HEK293 (cell line): ENCODE data around the gene CDRT4.

Source experiments
- CTCF ChIA-PET: fragments of 350-600 bp; formaldehyde crosslinking; extraction: SDS; loops from one replicate; lab custom pipeline; 2021; ENCODE audit warnings: antibody characterized with exemption; lab: Yijun Ruan, JAX
- POLR2A ChIA-PET: fragments of 300-600 bp; formaldehyde crosslinking; extraction: SDS; loops from one replicate; lab custom pipeline; 2020; ENCODE audit warnings: antibody characterized with exemption, inconsistent platforms; lab: Yijun Ruan, JAX
- H3K27ac ChIP-seq: fragments of 200-500 bp; sonication (Bioruptor generic); 2 replicates; pipeline ENCODE4 v1.5.1; 2014; ENCODE audit warnings: low read depth, low read length, control low read depth, inconsistent platforms; ENCODE audit errors: extremely low read depth
- H3K36me3 ChIP-seq, 2 experiments: fragments of 200-500 bp in 1 of 2; sonication (Bioruptor generic) in 1 of 2; 1 replicate in 1 of 2; 2 replicates in 1 of 2; pipeline ENCODE4 v1.5.1; 2014 to 2017; ENCODE audit warnings: inconsistent platforms in 2 of 2, low read length in 2 of 2; ENCODE audit not compliant: control insufficient read depth in 2 of 2, insufficient read depth in 1 of 2
- H3K4me1 ChIP-seq: fragments of 200-500 bp; sonication (Bioruptor generic); 2 replicates; pipeline ENCODE4 v1.5.1; 2014; ENCODE audit warnings: mild to moderate bottlenecking, low read length, inconsistent platforms; ENCODE audit not compliant: control insufficient read depth, insufficient read depth
- H3K4me3 ChIP-seq: 2 replicates; pipeline ENCODE4 v1.5.1; 2011; ENCODE audit warnings: low read depth, mild to moderate bottlenecking, control low read depth, low read length, moderate library complexity
- H3K9me3 ChIP-seq: fragments of 200-500 bp; sonication (Bioruptor generic); 2 replicates; pipeline ENCODE4 v1.5.1; 2014; ENCODE audit warnings: low read depth, low read length, inconsistent platforms; ENCODE audit not compliant: control insufficient read depth, insufficient read depth
- GLIS1 ChIP-seq: fragments of 450-650 bp; formaldehyde crosslinking; IDR thresholded peaks from 2 replicates; pipeline ENCODE4 v1.5.1; 2016; ENCODE audit warnings: missing biosample characterization, missing genetic modification characterization
- HOXC10 ChIP-seq: sonication (generic); formaldehyde crosslinking; IDR thresholded peaks from 2 replicates; pipeline ENCODE4 v1.8.1; 2023; ENCODE audit warnings: mild to moderate bottlenecking, missing genetic modification reagents
- KLF16 ChIP-seq: fragments of 450-650 bp; formaldehyde crosslinking; IDR thresholded peaks from 2 replicates; pipeline ENCODE4 v1.5.1; 2017; ENCODE audit warnings: missing biosample characterization, missing genetic modification characterization
- KLF9 ChIP-seq: fragments of 450-650 bp; formaldehyde crosslinking; IDR thresholded peaks from 2 replicates; pipeline ENCODE4 v1.5.1; 2016; ENCODE audit warnings: missing biosample characterization, missing genetic modification characterization, low read depth
- MEIS1 ChIP-seq: sonication (generic); formaldehyde crosslinking; IDR thresholded peaks from 2 replicates; pipeline ENCODE4 v1.8.1; 2022; ENCODE audit warnings: missing genetic modification reagents, mild to moderate bottlenecking, borderline replicate concordance
- MZF1 ChIP-seq: fragments of 450-650 bp; formaldehyde crosslinking; IDR thresholded peaks from 2 replicates; pipeline ENCODE4 v1.5.1; 2017; ENCODE audit warnings: missing biosample characterization, missing genetic modification characterization, borderline replicate concordance
- PRDM6 ChIP-seq: fragments of 450-650 bp; formaldehyde crosslinking; IDR thresholded peaks from 2 replicates; pipeline ENCODE4 v1.5.1; 2017; ENCODE audit warnings: missing biosample characterization, missing genetic modification characterization
- YY2 ChIP-seq: fragments of 450-650 bp; formaldehyde crosslinking; IDR thresholded peaks from 2 replicates; pipeline ENCODE4 v1.5.1; 2016; ENCODE audit warnings: missing biosample characterization, missing genetic modification characterization
- ZBTB44 ChIP-seq: fragments of 450-650 bp; IDR thresholded peaks from 2 replicates; pipeline ENCODE4 v1.5.1; 2018; ENCODE audit warnings: missing biosample characterization, mild to moderate bottlenecking, missing genetic modification characterization
- ZFP37 ChIP-seq: fragments of 450-650 bp; formaldehyde crosslinking; IDR thresholded peaks from 2 replicates; pipeline ENCODE4 v1.5.1; 2016; ENCODE audit warnings: missing biosample characterization, missing genetic modification characterization
- ZNF133 ChIP-seq: fragments of 450-650 bp; formaldehyde crosslinking; IDR thresholded peaks from 2 replicates; pipeline ENCODE4 v1.5.1; 2016; ENCODE audit warnings: missing biosample characterization, missing genetic modification characterization
- ZNF146 ChIP-seq: fragments of 450-650 bp; formaldehyde crosslinking; IDR thresholded peaks from 2 replicates; pipeline ENCODE4 v1.5.1; 2016; ENCODE audit warnings: missing biosample characterization, missing genetic modification characterization
- ZNF157 ChIP-seq: fragments of 450-650 bp; formaldehyde crosslinking; IDR thresholded peaks from 2 replicates; pipeline ENCODE4 v1.5.1; 2016; ENCODE audit warnings: missing biosample characterization, missing genetic modification characterization
- ZNF174 ChIP-seq: fragments of 450-650 bp; formaldehyde crosslinking; IDR thresholded peaks from 2 replicates; pipeline ENCODE4 v1.5.0; 2017; ENCODE audit warnings: missing biosample characterization, mild to moderate bottlenecking, missing genetic modification characterization
- ZNF221 ChIP-seq: fragments of 450-650 bp; formaldehyde crosslinking; IDR thresholded peaks from 2 replicates; pipeline ENCODE4 v1.5.1; 2017; ENCODE audit warnings: missing biosample characterization, missing genetic modification characterization, borderline replicate concordance
- ZNF23 ChIP-seq: fragments of 450-650 bp; formaldehyde crosslinking; IDR thresholded peaks from 2 replicates; pipeline ENCODE4 v1.5.1; 2016; ENCODE audit warnings: missing biosample characterization, missing genetic modification characterization, borderline replicate concordance
- ZNF354C ChIP-seq: fragments of 450-650 bp; formaldehyde crosslinking; IDR thresholded peaks from 2 replicates; pipeline ENCODE4 v1.5.1; 2016; ENCODE audit warnings: missing biosample characterization, missing genetic modification characterization, low read depth, borderline replicate concordance
- ZNF398 ChIP-seq: fragments of 450-650 bp; formaldehyde crosslinking; IDR thresholded peaks from 2 replicates; pipeline ENCODE4 v1.5.1; 2017; ENCODE audit warnings: missing biosample characterization, missing genetic modification characterization
- ZNF488 ChIP-seq: fragments of 450-650 bp; formaldehyde crosslinking; IDR thresholded peaks from 2 replicates; pipeline ENCODE4 v1.5.1; 2016; ENCODE audit warnings: missing biosample characterization, missing genetic modification characterization
- ZNF501 ChIP-seq: fragments of 450-650 bp; formaldehyde crosslinking; IDR thresholded peaks from 2 replicates; pipeline ENCODE4 v1.5.1; 2016; ENCODE audit warnings: missing biosample characterization, missing genetic modification characterization
- ZNF610 ChIP-seq: fragments of 450-650 bp; formaldehyde crosslinking; IDR thresholded peaks from 2 replicates; pipeline ENCODE4 v1.5.1; 2016; ENCODE audit warnings: missing biosample characterization, missing genetic modification characterization, borderline replicate concordance
- ZXDB ChIP-seq: fragments of 450-650 bp; formaldehyde crosslinking; IDR thresholded peaks from 2 replicates; pipeline ENCODE4 v1.5.1; 2016; ENCODE audit warnings: missing biosample characterization, missing genetic modification characterization

CDRT4 gene

GRCh38 chr17:15496735-15497670 is 29.6 kb upstream of the CDRT4 start:
- Histone ChIP-seq H3K4me3 (no peak overlapping the region), H3K36me3 (peaks cover 0 to 39% of the 10 kb centered on the region in 2 experiments), H3K9me3 (no peaks in the 10 kb centered on the region), H3K4me1 (no peaks in the 10 kb centered on the region), H3K27ac (no peak overlapping the region)
- TF ChIP-seq ZNF221 (tag by site-specific recombination) (no peak), KLF9 (tag by site-specific recombination) (no peak), ZNF23 (tag by site-specific recombination) (no peak), GLIS1 (tag by site-specific recombination) (no peak), ZBTB44 (no peak), MEIS1 (CRISPR knock-in tag) (no peak)
- CTCF ChIA-PET: interaction anchor here (1.0 kb wide), 1 partner anchor 51 kb away, joined by 5 read pairs; no protein-coding TSS in a partner anchor
- POLR2A ChIA-PET: no interaction called here

- CTCF ChIA-PET: interaction anchor here (0.6 to 2.1 kb wide), 6 partner anchors 9 to 236 kb away, joined by 3 to 12 read pairs (median 3); no protein-coding TSS in a partner anchor
- Histone ChIP-seq H3K4me3 (no peak overlapping the region), H3K4me1 (no peaks in the 10 kb centered on the region), H3K27ac (no peak overlapping the region), H3K9me3 (no peaks in the 10 kb centered on the region), H3K36me3 (peaks cover 0 to 29% of the 10 kb centered on the region in 2 experiments; a peak in 1 of 3 replicates)
- TF ChIP-seq ZNF146 (tag by site-specific recombination) (no peak), PRDM6 (tag by site-specific recombination) (no peak), ZNF133 (tag by site-specific recombination) (no peak), ZNF157 (tag by site-specific recombination) (no peak), ZNF501 (tag by site-specific recombination) (no peak), ZNF174 (tag by site-specific recombination) (no peak), ZFP37 (tag by site-specific recombination) (no peak), ZNF610 (no peak), ZNF354C (tag by site-specific recombination) (no peak), KLF16 (tag by site-specific recombination) (no peak), YY2 (no peak), MZF1 (tag by site-specific recombination) (no peak), HOXC10 (CRISPR knock-in tag) (no peak), ZBTB44 (no peak), ZXDB (tag by site-specific recombination) (no peak), ZNF398 (tag by site-specific recombination) (no peak), GLIS1 (tag by site-specific recombination) (no peak), ZNF488 (tag by site-specific recombination) (no peak)
- POLR2A ChIA-PET: interaction anchor here (0.6 to 0.7 kb wide), 2 partner anchors 166 to 247 kb away, joined by 3 to 4 read pairs; no protein-coding TSS in a partner anchor
These were observed 27.4 kb upstream of the CDRT4 start for GRCh38 chr17:15494821-15495220.
